D721Med (cell line): ENCODE measurements around the gene PSMD9.
"Not testable (repeated sequence)": the region's sequence is repeated elsewhere in the genome, so short reads cannot be mapped to it uniquely, and the experiment has no call there.

Experiments used
- DNase-seq: peaks from one replicate; pipeline ENCODE4 v3.0.0; 2011; ENCODE audit warnings: low spot score; ENCODE audit not compliant: insufficient read length
- FAIRE-seq: peaks from 2 replicates; lab custom pipeline; 2011; peaks lifted over from hg19 to GRCh38; lab: Jason Lieb, UNC
- TF ChIP-seq, protein P1 (sequence below): IDR thresholded peaks from 2 replicates; pipeline ENCODE4 v1.5.1; 2012; ENCODE audit warnings: mild to moderate bottlenecking, control low read depth; ENCODE audit not compliant: insufficient read depth; ENCODE audit errors: missing control alignments

PSMD9 gene

GRCh38 chr12:121861636-121862254 lies 26.8 kb upstream of the PSMD9 start:
- no peak for FAIRE-seq
- DNase-seq, result no peak
- TF ChIP-seq, protein P1, sequence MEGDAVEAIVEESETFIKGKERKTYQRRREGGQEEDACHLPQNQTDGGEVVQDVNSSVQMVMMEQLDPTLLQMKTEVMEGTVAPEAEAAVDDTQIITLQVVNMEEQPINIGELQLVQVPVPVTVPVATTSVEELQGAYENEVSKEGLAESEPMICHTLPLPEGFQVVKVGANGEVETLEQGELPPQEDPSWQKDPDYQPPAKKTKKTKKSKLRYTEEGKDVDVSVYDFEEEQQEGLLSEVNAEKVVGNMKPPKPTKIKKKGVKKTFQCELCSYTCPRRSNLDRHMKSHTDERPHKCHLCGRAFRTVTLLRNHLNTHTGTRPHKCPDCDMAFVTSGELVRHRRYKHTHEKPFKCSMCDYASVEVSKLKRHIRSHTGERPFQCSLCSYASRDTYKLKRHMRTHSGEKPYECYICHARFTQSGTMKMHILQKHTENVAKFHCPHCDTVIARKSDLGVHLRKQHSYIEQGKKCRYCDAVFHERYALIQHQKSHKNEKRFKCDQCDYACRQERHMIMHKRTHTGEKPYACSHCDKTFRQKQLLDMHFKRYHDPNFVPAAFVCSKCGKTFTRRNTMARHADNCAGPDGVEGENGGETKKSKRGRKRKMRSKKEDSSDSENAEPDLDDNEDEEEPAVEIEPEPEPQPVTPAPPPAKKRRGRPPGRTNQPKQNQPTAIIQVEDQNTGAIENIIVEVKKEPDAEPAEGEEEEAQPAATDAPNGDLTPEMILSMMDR, result no peak

DNA sequence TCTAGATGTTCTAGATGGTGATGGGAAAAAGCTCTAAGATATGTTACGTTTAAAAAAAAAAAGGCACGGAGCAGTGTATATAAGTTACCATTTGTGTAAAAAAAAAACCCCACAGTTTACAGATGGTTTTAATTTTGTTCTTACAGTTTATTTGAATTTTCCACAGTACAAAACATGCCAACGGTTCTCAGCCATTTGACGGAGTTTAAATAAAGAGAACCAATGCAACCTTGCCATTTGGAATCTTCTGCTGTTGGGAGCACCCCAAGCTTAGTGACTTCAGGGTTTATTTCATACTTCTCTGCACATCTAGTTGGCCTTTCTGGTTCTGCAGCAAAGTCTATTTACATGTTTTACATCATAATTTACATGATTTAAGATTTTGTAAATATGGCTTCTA lies 22.3 kb upstream of the PSMD9 start:
- DNase-seq (no peak), FAIRE-seq (no peak)
- TF ChIP-seq, protein P1, result no peak

GRCh38 chr12:121869229-121869628 lies 19.4 kb upstream of the PSMD9 start:
- not testable (repeated sequence) for DNase-seq, FAIRE-seq

DNA sequence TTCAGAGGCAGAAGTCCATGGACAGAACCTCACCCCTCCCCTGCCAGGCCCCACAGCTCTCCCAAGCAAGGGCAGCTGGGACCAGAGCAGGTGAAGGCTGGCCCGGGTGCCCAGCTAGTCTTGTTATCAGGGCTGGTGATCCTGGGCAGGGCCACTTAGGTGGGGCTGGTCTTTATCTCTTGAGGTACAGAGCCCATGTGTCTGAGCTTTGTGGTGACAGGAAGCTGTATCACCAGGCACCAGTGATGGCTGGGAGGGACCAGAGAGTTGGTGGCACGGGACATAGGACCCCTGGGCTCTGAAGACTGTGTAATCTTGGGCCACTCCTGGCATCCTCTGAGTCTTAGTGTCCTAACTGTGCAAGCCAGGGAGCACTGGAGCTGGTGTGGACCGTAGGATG lies 17.1 kb upstream of the PSMD9 start:
- no peak for FAIRE-seq
- TF ChIP-seq, protein P1, result no peak
- DNase-seq, result no peak

DNA sequence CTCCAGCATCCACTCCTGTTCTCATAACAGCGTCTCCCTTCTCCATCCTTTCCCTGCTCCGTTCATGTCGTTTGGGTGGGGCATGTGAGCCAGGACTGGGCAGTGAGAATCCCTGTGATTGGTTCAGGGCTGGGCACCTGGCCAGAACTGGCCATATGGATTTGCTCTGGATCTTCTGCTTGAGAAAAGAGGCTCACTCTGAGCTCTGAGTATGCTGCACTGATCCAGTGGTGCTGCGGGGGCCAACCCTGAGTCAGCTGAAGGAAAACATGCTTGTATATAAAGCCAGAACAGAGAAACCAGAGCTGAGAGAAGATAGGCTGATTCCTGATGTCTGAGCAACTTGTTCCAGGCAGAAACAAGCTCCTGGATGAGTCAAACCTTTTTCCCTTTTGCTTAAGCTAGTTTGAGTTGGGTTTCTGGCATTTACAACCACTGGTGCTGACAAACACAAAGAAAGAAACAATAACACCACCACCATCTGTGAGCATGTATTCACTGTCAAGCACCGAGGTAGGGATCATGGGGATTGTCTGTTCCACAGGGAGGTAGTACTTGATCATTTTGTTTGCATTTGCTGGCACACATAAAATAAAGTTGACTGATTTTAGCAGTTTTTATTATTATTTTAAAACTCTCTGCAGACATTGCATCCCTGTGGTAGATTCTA lies 15.9 kb upstream of the PSMD9 start:
- no peak for FAIRE-seq
- no peak for DNase-seq

DNA sequence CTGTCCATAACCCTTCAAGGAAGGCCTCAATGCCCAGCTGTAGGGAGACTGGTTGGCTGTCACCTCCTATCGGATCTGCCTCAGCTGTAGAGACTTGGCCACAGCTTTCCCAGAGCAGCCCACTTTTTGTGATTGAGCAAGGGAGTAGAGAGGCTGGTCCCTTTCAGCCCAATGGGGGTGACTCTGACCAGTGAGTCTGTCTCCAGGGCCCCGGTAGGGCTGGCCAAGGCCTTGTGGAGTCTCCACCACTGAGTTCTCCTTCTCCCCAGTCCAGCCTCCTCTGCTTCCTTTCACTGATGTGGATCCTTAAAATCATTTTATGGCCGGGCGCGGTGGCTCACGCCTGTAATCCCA lies 15.4 kb upstream of the PSMD9 start:
- TF ChIP-seq, protein P1, result no peak
- DNase-seq (no peak), FAIRE-seq (no peak)

More for the DNA sequence above, 15.9 kb upstream of the PSMD9 start:
- TF ChIP-seq, protein P1, result no peak

GRCh38 chr12:121874071-121874470 lies 14.5 kb upstream of the PSMD9 start:
- FAIRE-seq (no peak), DNase-seq (no peak)
- TF ChIP-seq, protein P1, result no peak

DNA sequence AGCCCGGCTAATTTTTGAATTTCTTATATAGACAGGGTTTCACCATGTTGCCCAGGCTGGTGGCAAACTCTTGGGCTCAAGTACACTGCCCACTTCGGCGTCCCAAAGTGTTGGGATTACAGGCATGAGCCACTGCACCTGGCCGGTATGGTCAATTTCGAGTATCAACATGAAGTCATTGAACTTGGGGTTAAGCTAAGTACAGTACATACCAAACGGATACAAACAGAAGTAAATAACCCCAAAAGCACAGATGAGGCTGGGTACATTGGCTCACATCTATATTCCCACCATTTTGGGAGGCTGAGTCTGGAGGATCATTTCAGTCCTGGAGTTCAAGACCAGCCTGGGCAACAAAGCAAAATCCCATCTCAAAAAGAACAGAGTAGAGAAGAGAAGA lies 13.0 kb upstream of the PSMD9 start:
- TF ChIP-seq, protein P1, result no peak
- FAIRE-seq, result no peak
- no peak for DNase-seq

- FAIRE-seq, result not testable (repeated sequence)
These were observed 12.5 kb upstream of the PSMD9 start for GRCh38 chr12:121876080-121876447.

More at GRCh38 chr12:121876080-121876447, 12.5 kb upstream of the PSMD9 start:
- DNase-seq, result not testable (repeated sequence)
